LHCN-M2 (cell line): ENCODE results near the gene CDK11B. TPM values are rescaled to one million over a fixed set of nuclear protein-coding genes. Genes with fewer than 3 reads are reported as not detected.

Experiments
- DNase-seq: peaks from one replicate; pipeline ENCODE4 v3.0.0-alpha.2; 2012; ENCODE audit warnings: low read depth
- total RNA-seq: library from RNA; depleted of rRNA; stranded (reverse); fragments of >200 nt; gene quantifications from 2 replicates; pipeline ENCODE4 v1.2.3, GENCODE V29; 2014

The CDK11B gene
- total RNA-seq, 1 experiment from 2014 or later, result 19.6 TPM

- DNase-seq, result no peak
Measured at GRCh38 chr1:1616045-1616790, 42.6 kb downstream of the CDK11B start.

GRCh38 chr1:1615256-1616044 lies 43.4 kb downstream of the CDK11B start, which contains the start of gene MIB2:
Gene MIB2, plus strand, starts transcription at chr1:1615500. Its CDS starts 7,953 bp downstream, at chr1:1623453.
- peak; percentile 92 for DNase-seq

GRCh38 chr1:1614954-1615255 lies 43.9 kb downstream of the CDK11B start:
- no peak for DNase-seq

GRCh38 chr1:1614204-1614953 lies 44.4 kb downstream of the CDK11B start:
- peak; percentile 38 for DNase-seq

GRCh38 chr1:1613509-1614082 lies 45.2 kb downstream of the CDK11B start:
- DNase-seq, result no peak

GRCh38 chr1:1612104-1612400 lies 46.8 kb downstream of the CDK11B start:
- DNase-seq, result no peak

- no peak for DNase-seq
Measured at GRCh38 chr1:1610796-1611195, 48.0 kb downstream of the CDK11B start.

GRCh38 chr1:1609822-1610485 lies 48.9 kb downstream of the CDK11B start:
- no peak for DNase-seq

GRCh38 chr1:1606232-1606631 lies 52.6 kb downstream of the CDK11B start:
- no peak for DNase-seq

GRCh38 chr1:1605724-1606123 lies 53.1 kb downstream of the CDK11B start:
- no peak for DNase-seq

- no peak for DNase-seq
Measured at GRCh38 chr1:1605034-1605591, 53.7 kb downstream of the CDK11B start.

- DNase-seq, result no peak
Measured at GRCh38 chr1:1604374-1605033, 54.3 kb downstream of the CDK11B start.

GRCh38 chr1:1603671-1604373 lies 55.0 kb downstream of the CDK11B start:
- no peak for DNase-seq

- no peak for DNase-seq
Measured at GRCh38 chr1:1602968-1603506, 55.8 kb downstream of the CDK11B start.

GRCh38 chr1:1602304-1602967 lies 56.4 kb downstream of the CDK11B start:
- DNase-seq, result no peak

- no peak for DNase-seq
Measured at GRCh38 chr1:1601564-1602303, 57.1 kb downstream of the CDK11B start.

GRCh38 chr1:1600861-1601563 lies 57.8 kb downstream of the CDK11B start:
- no peak for DNase-seq
